Prostate gland (tissue), 2 donors: ENCODE measurements around the gene C3orf20.

Experiments
- POLR2A ChIP-seq: fragments of 450-650 bp; IDR thresholded peaks from one replicate; pipeline ENCODE4 v1.6.1; 2016; ENCODE audit warnings: antibody characterized with exemption, mild to moderate bottlenecking
- POLR2AphosphoS5 ChIP-seq: sonication (generic); formaldehyde crosslinking; IDR thresholded peaks from one replicate; pipeline ENCODE4 v1.6.1; 2017; ENCODE audit warnings: antibody characterized with exemption
- TF ChIP-seq, protein P1 (sequence below), 4 experiments: fragments of 200-600 bp in 2 of 4; fragments of 450-650 bp in 2 of 4; sonication (generic) in 2 of 4; IDR thresholded peaks; 1 replicate in 3 of 4; 2 replicates in 1 of 4; pipeline ENCODE4 v1.5.1; 2016 to 2019; ENCODE audit warnings: antibody characterized with exemption in 4 of 4, mild to moderate bottlenecking in 2 of 4, moderate library complexity in 2 of 4

DNA sequence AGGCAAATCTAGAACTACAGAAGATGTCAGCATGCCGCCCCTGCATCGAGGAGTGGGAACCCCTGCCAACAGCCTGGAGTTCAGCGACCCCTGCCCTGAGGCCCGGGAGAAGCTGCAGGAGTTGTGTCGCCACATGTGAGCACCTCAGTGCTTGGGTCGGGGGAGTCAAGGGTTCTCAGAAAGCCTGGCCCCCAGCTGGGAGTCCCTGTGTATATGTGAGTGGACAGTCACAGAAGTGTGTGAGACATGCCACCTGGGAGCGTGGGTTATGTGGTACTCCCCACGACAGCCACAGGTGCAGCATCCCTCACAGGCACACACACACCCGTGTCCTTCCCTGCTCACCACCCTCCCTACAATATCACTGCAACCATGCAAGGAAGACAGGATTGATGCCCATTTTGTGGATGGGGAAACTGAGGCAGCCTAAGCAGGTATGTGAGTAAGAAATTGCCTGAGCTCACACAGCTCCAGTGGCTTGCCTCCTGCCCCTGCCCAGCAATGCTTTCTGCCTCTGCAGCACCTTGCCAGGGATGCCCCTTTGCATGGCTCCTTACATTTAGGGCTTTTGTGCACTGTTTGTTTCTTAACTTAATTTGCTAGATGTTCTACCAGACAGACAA, 28.3 kb downstream of the C3orf20 start:
- TF ChIP-seq, protein P1, sequence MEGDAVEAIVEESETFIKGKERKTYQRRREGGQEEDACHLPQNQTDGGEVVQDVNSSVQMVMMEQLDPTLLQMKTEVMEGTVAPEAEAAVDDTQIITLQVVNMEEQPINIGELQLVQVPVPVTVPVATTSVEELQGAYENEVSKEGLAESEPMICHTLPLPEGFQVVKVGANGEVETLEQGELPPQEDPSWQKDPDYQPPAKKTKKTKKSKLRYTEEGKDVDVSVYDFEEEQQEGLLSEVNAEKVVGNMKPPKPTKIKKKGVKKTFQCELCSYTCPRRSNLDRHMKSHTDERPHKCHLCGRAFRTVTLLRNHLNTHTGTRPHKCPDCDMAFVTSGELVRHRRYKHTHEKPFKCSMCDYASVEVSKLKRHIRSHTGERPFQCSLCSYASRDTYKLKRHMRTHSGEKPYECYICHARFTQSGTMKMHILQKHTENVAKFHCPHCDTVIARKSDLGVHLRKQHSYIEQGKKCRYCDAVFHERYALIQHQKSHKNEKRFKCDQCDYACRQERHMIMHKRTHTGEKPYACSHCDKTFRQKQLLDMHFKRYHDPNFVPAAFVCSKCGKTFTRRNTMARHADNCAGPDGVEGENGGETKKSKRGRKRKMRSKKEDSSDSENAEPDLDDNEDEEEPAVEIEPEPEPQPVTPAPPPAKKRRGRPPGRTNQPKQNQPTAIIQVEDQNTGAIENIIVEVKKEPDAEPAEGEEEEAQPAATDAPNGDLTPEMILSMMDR (IDR thresholded peaks at IDR 0.05): no peak
- TF ChIP-seq POLR2A: no peak
- no peak for TF ChIP-seq POLR2AphosphoS5
